T-helper 22 cell (primary cell): ENCODE results near the gene KRT32.

Source experiments
- DNase-seq: peaks from one replicate; pipeline ENCODE4 v3.0.0-alpha.2; 2020; ENCODE audit warnings: low read depth

The KRT32 gene

GRCh38 chr17:41466988-41467387 lies at the start of gene KRT32:
TSS of gene KRT32 (minus strand) at chr17:41467386. CDS start at chr17:41467325, 61 bp downstream.
- DNase-seq = no peak

GRCh38 chr17:41516830-41517283 lies 49.7 kb upstream of the KRT32 start:
- no peak for DNase-seq

- no peak for DNase-seq
Observed at GRCh38 chr17:41516147-41516829, 49.1 kb upstream of the KRT32 start.

GRCh38 chr17:41513168-41513547 lies 46.0 kb upstream of the KRT32 start:
- no peak for DNase-seq

- no peak for DNase-seq
Observed at GRCh38 chr17:41512546-41513167, 45.5 kb upstream of the KRT32 start.

GRCh38 chr17:41511716-41512115 lies 44.5 kb upstream of the KRT32 start:
- no peak for DNase-seq

GRCh38 chr17:41511116-41511515 lies 43.9 kb upstream of the KRT32 start:
- no peak for DNase-seq

GRCh38 chr17:41510251-41511065 lies 43.3 kb upstream of the KRT32 start:
- no peak for DNase-seq

GRCh38 chr17:41507315-41507880 lies 40.2 kb upstream of the KRT32 start:
- no peak for DNase-seq

GRCh38 chr17:41505809-41506767 lies 38.9 kb upstream of the KRT32 start:
- no peak for DNase-seq

- no peak for DNase-seq
Observed at GRCh38 chr17:41505007-41505808, 38.0 kb upstream of the KRT32 start, which contains the start of gene KRT13. TSS of gene KRT13 (minus strand) at chr17:41505612. CDS start at chr17:41505550, 62 bp downstream.

GRCh38 chr17:41504246-41504977 lies 37.2 kb upstream of the KRT32 start:
- no peak for DNase-seq

- no peak for DNase-seq
Observed at GRCh38 chr17:41503202-41503601, 36.0 kb upstream of the KRT32 start.

GRCh38 chr17:41500131-41500911 lies 33.1 kb upstream of the KRT32 start:
- DNase-seq = no peak

- DNase-seq = no peak
Observed at GRCh38 chr17:41499714-41500113, 32.5 kb upstream of the KRT32 start.

GRCh38 chr17:41498276-41498675 lies 31.1 kb upstream of the KRT32 start:
- no peak for DNase-seq

GRCh38 chr17:41496803-41497484 lies 29.8 kb upstream of the KRT32 start:
- no peak for DNase-seq

GRCh38 chr17:41494524-41494923 lies 27.3 kb upstream of the KRT32 start:
- DNase-seq = no peak
